Activated T-cell treated with anti-CD3 and anti-CD28 coated beads for 1 hour (primary cell): Measurements from ENCODE around the gene NCSTN.

Experiments
- DNase-seq: peaks from one replicate; pipeline ENCODE4 v3.0.0-alpha.2; 2020; ENCODE audit warnings: low read depth

Gene NCSTN

GRCh38 chr1:160406131-160406968 is 63.2 kb downstream of the NCSTN start:
- DNase-seq: no peak

- no peak for DNase-seq
These were observed 64.9 kb downstream of the NCSTN start for GRCh38 chr1:160407839-160408801.
